ENCODE measurements around the gene COX20.
"Not testable (repeated sequence)": the region's sequence is repeated elsewhere in the genome, so short reads cannot be mapped to it uniquely, and the experiment has no call there.

The COX20 gene

GRCh38 chr1:244826712-244827111 lies 8.7 kb upstream of the COX20 start:
- DNase-seq = no peak

GRCh38 chr1:244830639-244831038 lies 4.8 kb upstream of the COX20 start:
- DNase-seq = no peak

GRCh38 chr1:244833260-244833659 lies 2.2 kb upstream of the COX20 start:
- not testable (repeated sequence) for DNase-seq

GRCh38 chr1:244833734-244834542 lies 1.5 kb upstream of the COX20 start:
- DNase-seq = peak; percentile 86

- DNase-seq = peak; percentile 98
Observed at GRCh38 chr1:244834543-244835275, 749 bp upstream of the COX20 start.

GRCh38 chr1:244836135-244836521 lies 670 bp downstream of the COX20 start:
- peak; percentile 78 for DNase-seq

GRCh38 chr1:244836584-244836983 lies 1.1 kb downstream of the COX20 start:
- DNase-seq = peak; percentile 56

GRCh38 chr1:244837597-244838258 lies 2.3 kb downstream of the COX20 start:
- DNase-seq = no peak

GRCh38 chr1:244839656-244840055 lies 4.2 kb downstream of the COX20 start:
- DNase-seq = no peak

- no peak for DNase-seq
Observed at GRCh38 chr1:244840219-244840794, 4.8 kb downstream of the COX20 start.

- DNase-seq = no peak
Observed at GRCh38 chr1:244841273-244841927, 5.9 kb downstream of the COX20 start.

- DNase-seq = no peak
Observed at GRCh38 chr1:244843148-244843978, 7.9 kb downstream of the COX20 start.

- no peak for DNase-seq
Observed at GRCh38 chr1:244844155-244845121, 9.0 kb downstream of the COX20 start.

GRCh38 chr1:244846653-244847052 lies 11.2 kb downstream of the COX20 start:
- DNase-seq = no peak

GRCh38 chr1:244849189-244849866 lies 13.9 kb downstream of the COX20 start:
- DNase-seq = no peak

GRCh38 chr1:244850099-244850852 lies 14.8 kb downstream of the COX20 start:
- DNase-seq = no peak

- DNase-seq = no peak
Observed at GRCh38 chr1:244850896-244851295, 15.4 kb downstream of the COX20 start.

GRCh38 chr1:244851546-244852231 lies 16.2 kb downstream of the COX20 start:
- no peak for DNase-seq

- DNase-seq = no peak
Observed at GRCh38 chr1:244852694-244853093, 17.2 kb downstream of the COX20 start.

Measured in eye (tissue), 1 donor.